Frontal cortex (tissue), 4 donors: ENCODE results near the gene EVA1C. TPM values are rescaled to one million over a fixed set of nuclear protein-coding genes. Genes with fewer than 3 reads are reported as not detected.
"Not testable (repeated sequence)": the region's sequence is repeated elsewhere in the genome, so short reads cannot be mapped to it uniquely, and the experiment has no call there.

Experiments used
- DNase-seq, 2 donors: peaks; one replicate each; pipeline ENCODE4 v3.0.0; 2012; ENCODE audit warnings: low spot score in 2 of 2
- FAIRE-seq: peaks from 2 replicates; lab custom pipeline; 2012; peaks lifted over from hg19 to GRCh38; lab: Jason Lieb, UNC
- total RNA-seq: library from RNA; depleted of rRNA; stranded (reverse); fragments of >200 nt; gene quantifications from one replicate; pipeline ENCODE4 v1.2.3, GENCODE V29; 2014
- donor health status: control.
- donor health status: control.
- donor health status: control.

Gene EVA1C
- total RNA-seq, 1 donor from 2014 or later: 2.4 TPM

GRCh38 chr21:32455548-32455947, 43.0 kb downstream of the EVA1C start:
- FAIRE-seq: no peak
- no peak for DNase-seq

GRCh38 chr21:32456497-32456918, 44.0 kb downstream of the EVA1C start:
- DNase-seq: no peak

DNA sequence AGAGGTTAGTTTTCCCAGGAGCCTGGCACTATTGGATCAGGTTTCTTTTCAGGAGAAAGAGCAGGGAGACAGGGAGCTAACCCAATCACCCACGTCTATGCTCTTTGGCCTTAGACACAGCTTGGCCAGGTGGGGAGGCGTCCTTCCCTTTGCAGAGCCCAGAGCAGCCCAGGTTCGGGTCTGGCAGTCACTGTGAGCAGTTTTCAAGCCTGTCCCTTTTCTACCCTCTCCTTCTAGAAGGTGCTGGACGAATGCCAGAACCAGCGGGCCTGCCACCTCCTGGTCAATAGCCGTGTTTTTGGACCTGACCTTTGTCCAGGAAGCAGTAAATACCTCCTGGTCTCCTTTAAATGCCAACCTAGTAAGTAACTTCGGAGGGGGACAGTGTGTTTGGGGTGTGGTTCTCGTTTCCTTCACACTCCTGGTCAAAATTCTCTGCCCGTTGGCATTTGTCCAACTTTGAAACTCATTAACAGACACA, 44.9 kb downstream of the EVA1C start:
- FAIRE-seq (no peak), DNase-seq (peak in 1 of 2 donors; percentile 46)

More at GRCh38 chr21:32456497-32456918, 44.0 kb downstream of the EVA1C start:
- no peak for FAIRE-seq

GRCh38 chr21:32457962-32458361, 45.5 kb downstream of the EVA1C start:
- DNase-seq: no peak
- FAIRE-seq: no peak

- no peak for FAIRE-seq
- DNase-seq: no peak
Measured at GRCh38 chr21:32459972-32460371, 47.5 kb downstream of the EVA1C start.

GRCh38 chr21:32461503-32461902, 49.0 kb downstream of the EVA1C start:
- DNase-seq: no peak
- no peak for FAIRE-seq

GRCh38 chr21:32462564-32462963, 50.1 kb downstream of the EVA1C start:
- FAIRE-seq, DNase-seq: not testable (repeated sequence)

GRCh38 chr21:32463367-32463766, 50.9 kb downstream of the EVA1C start:
- no peak for FAIRE-seq

GRCh38 chr21:32463889-32464300, 51.4 kb downstream of the EVA1C start:
- no peak for DNase-seq
- FAIRE-seq: no peak

More at GRCh38 chr21:32463367-32463766, 50.9 kb downstream of the EVA1C start:
- DNase-seq: no peak

- FAIRE-seq (no peak), DNase-seq (no peak)
Measured at GRCh38 chr21:32467291-32467690, 54.8 kb downstream of the EVA1C start.

GRCh38 chr21:32468681-32469111, 56.2 kb downstream of the EVA1C start:
- FAIRE-seq (no peak), DNase-seq (no peak)

DNA sequence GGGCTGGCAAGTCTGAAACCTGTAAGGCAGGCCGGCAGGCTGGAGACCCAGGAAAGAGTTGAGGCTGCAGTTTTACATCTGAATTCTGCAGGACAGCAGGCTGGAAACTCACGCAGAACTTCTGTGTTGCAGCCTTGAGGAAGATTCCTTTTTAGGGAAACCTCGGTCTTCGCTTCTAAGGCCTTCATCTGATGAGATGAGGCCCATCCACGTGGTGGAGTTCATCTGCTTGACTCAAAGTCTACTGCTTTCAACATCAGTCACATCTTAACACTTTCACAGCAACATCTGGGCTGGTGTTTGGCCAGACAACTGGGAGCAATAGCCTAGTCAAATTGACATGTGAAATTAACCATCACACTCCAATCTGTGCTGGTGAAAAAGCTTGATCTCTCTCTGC, 57.1 kb downstream of the EVA1C start:
- FAIRE-seq: no peak
- no peak for DNase-seq

GRCh38 chr21:32470206-32470605, 57.7 kb downstream of the EVA1C start:
- no peak for DNase-seq
- FAIRE-seq: no peak

DNA sequence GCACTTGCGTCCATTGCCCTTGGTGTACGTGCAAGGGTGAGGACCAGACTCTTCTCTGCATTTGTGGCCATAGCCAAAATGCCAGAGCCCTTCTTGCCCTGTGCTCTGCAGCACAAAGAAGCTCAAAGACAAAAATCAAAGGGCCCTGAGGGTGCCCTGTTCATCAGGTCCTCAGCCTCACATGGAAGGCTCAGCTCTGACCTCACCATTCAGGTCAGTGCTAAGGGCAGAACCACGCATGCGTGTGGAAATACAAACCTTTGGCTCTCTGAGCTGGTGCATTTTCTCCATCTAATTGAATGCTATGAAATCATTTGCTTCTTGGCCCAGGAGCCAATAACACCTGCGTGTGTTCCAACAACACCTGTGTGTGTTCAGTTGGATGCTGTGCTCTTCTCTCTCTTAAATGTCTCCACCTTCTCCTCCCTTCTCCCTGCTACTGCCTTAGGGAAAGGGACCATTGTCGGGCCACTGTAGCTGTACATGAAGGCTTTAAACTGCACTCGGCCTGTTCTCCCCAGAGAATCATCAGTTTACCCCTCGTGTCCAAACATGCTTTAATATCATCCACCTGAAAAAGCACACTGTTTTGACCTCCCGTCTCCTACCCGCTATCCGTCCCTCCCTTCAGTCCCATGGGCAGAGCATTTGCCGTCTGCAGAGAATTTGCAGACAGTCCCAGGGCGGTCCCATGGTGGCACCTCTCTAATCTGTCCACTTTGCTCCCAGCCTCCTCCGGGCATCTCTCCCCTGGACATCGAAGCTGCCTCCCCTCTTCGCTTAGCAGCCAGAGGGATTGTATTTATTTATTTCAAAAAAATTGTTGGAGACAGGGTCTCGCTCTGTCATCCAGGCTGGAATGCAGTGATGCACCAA, 60.6 kb downstream of the EVA1C start:
- DNase-seq (no peak), FAIRE-seq (no peak)

- no peak for FAIRE-seq
- no peak for DNase-seq
Measured at GRCh38 chr21:32474179-32475059, 61.9 kb downstream of the EVA1C start.

DNA sequence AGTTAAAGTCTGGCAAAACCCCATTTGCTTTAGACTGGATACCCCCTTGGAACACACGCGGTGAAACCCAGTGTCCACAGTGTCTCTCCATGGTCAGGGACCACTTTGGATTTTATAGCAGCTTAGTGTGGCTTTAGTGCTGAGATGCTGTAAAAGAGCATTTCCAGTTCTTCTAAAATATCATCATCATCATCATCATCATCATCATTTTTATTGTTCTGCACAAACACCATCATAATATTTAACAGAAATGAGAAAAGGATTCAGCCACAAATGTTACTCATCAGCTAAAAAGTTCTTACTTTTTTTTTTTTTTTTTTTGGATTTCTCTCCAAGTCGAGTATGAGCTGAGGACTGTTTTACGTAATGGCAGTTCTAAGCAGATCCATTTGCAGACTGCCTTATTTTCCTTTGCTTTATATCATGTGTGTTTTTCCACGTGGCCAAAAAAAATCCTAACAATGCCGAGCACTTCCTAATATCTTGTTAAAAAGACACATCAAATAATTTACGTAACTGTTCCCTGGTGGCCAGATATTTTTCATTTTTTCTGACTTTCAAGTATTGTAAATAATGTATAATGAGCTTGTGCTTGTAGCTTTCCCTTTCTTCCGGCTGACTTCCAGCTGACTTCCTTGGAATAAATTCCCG, 62.8 kb downstream of the EVA1C start:
- FAIRE-seq: no peak
- no peak for DNase-seq

DNA sequence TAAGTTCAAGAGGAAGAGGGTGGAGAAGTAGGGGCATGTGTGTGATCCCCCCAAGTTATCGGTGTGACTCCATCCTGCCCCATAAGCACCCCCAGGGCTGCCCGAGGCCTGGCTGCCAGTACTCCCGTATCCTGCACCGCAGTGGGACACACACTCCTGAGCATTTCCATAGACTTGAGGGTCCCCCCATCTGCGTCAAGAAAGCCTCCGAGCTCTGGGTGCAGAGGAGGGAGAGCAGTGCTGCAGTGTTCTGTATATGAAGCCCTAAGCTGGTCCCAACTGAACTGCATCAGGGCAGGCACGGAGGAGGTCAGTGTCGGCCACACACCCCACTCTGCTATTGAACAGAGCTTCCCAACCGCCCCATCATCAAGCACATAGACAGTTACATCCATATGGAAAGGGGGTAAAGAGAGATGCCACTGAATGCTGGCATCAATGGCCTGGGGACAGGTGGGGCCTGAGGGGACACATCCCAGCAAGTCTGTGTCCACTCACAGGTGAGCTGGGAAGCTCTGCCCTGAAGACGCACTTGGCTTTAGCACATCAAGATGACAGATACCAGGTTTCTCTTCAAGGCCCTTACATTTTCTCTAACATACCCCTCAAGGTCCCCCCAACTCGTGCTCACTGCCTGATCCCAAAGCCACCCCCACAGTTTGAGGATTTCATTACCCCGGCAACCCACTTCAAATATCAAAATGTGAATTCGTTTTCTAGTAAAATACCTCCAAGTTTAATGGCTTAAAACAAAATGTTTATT, 64.3 kb downstream of the EVA1C start:
- DNase-seq: no peak
- no peak for FAIRE-seq

- FAIRE-seq: no peak
- DNase-seq: no peak
Measured at GRCh38 chr21:32477424-32477745, 64.9 kb downstream of the EVA1C start.

DNA sequence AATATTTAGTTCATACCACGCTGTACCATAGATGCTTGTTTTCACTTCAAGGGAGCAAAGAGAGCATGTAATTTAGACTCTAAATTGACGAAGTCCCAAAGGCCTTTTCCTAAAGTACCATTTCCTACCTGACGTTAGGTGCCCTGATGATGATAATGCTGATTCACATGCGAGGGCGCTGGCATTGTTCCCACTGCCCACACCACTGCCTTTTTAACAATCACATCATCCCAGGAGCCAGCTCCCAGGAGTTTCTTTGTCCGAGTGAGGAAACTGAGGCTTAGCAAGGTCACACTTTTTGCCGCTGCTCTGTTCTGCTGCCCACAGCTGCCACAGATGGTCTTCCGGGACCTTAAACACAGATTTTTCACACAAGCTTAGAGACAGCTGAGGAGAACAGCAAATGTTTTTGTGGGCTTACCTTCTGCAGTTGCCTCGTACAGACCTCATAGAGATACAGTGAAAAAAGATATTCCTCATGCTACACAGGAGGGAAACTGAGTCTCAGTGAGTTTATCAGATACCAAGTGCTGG, 69.4 kb downstream of the EVA1C start:
- no peak for DNase-seq
- FAIRE-seq: no peak
